ENCODE measurements around the gene HINT1.
A peak's percentile ranks its signal among the peaks of the same experiment; 100 is the strongest.

Gene HINT1

DNA sequence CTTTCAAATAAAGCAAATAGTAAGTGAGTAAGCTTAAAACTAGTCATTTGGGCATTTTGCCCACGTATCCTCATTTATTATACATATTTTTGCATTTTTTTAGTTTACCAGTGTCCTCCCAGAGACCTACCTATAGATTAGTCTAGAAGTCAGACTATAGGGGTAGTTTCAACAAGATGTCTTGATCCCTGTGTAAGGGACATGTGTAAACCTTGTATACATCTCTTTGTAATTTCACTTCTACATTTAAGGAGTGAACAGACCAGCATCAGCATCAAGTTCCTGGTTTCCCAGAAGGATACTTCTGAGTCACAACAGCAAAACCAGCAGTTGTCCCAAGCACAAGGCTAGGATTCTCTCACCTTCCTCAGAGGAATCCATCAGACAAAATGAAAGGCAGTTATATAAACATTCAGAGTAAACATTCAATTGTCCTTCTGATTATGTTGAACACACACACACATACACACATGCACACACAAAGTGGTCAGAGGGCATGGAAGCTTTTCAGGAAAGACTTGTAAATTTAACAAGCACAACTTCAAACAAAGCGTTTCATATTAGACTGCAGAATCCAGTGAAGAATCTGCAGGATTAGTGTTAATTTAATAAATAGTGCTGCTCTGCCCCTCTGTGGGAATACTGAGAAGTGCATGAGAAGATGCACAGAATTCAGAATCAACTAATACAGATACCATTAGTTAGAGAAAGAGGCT lies 55.4 kb downstream of the HINT1 start:
- peak; percentile 33 for DNase-seq
